Activated CD4-positive, alpha-beta T cell treated with anti-CD3 and anti-CD28 coated beads for 36 hours (primary cell): ENCODE data around the gene CCDC116. TPM values are rescaled to one million over a fixed set of nuclear protein-coding genes. Genes with fewer than 3 reads are reported as not detected.

ENCODE experiments used
- ATAC-seq: fragments of 200-7000 bp; cut with Tn5 transposase; one replicate; pipeline ENCODE4 v1.10.0; 2021; ENCODE audit warnings: mild to moderate bottlenecking, moderate library complexity
- CTCF ChIA-PET: fragments of 350-600 bp; sonication (Branson Sonifier 250); formaldehyde crosslinking; loops from one replicate; lab custom pipeline; 2021; ENCODE audit warnings: antibody characterized with exemption; lab: Charles Lee
- POLR2A ChIA-PET: fragments of 350-600 bp; sonication (Branson Sonifier 250); formaldehyde crosslinking; loops from one replicate; lab custom pipeline; 2021; ENCODE audit warnings: antibody characterized with exemption, inconsistent platforms; lab: Charles Lee
- DNase-seq: peaks from one replicate; pipeline ENCODE4 v3.0.0-alpha.2; 2020
- H3K27ac Mint-ChIP-seq: one replicate; pipeline ENCODE4 v1.8.0; 2021; ENCODE audit warnings: mixed read lengths
- H3K27me3 Mint-ChIP-seq: one replicate; pipeline ENCODE4 v1.8.0; 2021; ENCODE audit warnings: mixed read lengths
- H3K36me3 Mint-ChIP-seq: one replicate; pipeline ENCODE4 v1.8.0; 2021; ENCODE audit warnings: low read depth, mixed read lengths
- H3K4me1 Mint-ChIP-seq: one replicate; pipeline ENCODE4 v1.8.0; 2021; ENCODE audit warnings: mixed read lengths
- H3K4me3 Mint-ChIP-seq: one replicate; pipeline ENCODE4 v1.8.0; 2021; ENCODE audit warnings: mild to moderate bottlenecking, moderate library complexity, mixed read lengths
- H3K9me3 Mint-ChIP-seq: one replicate; pipeline ENCODE4 v1.8.0; 2021; ENCODE audit warnings: low read depth, mixed read lengths
- intact Hi-C, 2 experiments: fragments of 100-400 bp; cut with DNase I in 1 of 2; cut with micrococcal nuclease in 1 of 2; formaldehyde crosslinking; loops; one replicate each; pipeline versions ENCODE4 v1.14.2 to v1.15.1; 2022 to 2024; cut with DNase I, micrococcal nuclease
- microRNA-seq: library from miRNA; unstranded; fragments of <30 nt; microRNA quantifications from one replicate; pipeline ENCODE4 v1.2.0, GENCODE V29; 2021; ENCODE audit warnings: borderline replicate concordance
- total RNA-seq, 2 experiments: library from RNA; stranded (reverse); gene quantifications; one replicate each; pipeline ENCODE4 v1.2.3, GENCODE V29; 2021

Gene CCDC116
- total RNA-seq, 2 experiments from 2014 or later = 0.23 to 0.33 TPM

GRCh38 chr22:21683401-21683811, 50.8 kb downstream of the CCDC116 start:
- H3K4me1 Mint-ChIP-seq = no peaks in the 10 kb centered on the region
- H3K27me3 Mint-ChIP-seq = no peaks in the 10 kb centered on the region
- ATAC-seq (no peak), DNase-seq (no peak)
- no peaks in the 10 kb centered on the region for H3K9me3 Mint-ChIP-seq
- ChIA-PET CTCF (no interaction called here), POLR2A (no interaction called here)
- no peak overlapping the region for H3K4me3 Mint-ChIP-seq
- intact Hi-C loops = no loop called here
- peaks cover 5% of the 10 kb centered on the region for H3K36me3 Mint-ChIP-seq
- H3K27ac Mint-ChIP-seq = no peak overlapping the region

GRCh38 chr22:21684492-21685163, 52.1 kb downstream of the CCDC116 start:
- peaks cover 4% of the 10 kb centered on the region for H3K36me3 Mint-ChIP-seq
- no peak overlapping the region for H3K27ac Mint-ChIP-seq
- peaks cover 2% of the 10 kb centered on the region for H3K4me1 Mint-ChIP-seq
- no peaks in the 10 kb centered on the region for H3K9me3 Mint-ChIP-seq
- ChIA-PET POLR2A (no interaction called here), CTCF (interaction anchor here (0.7 kb wide), 2 partner anchors 23 to 935 kb away, joined by 3 read pairs; no protein-coding TSS in a partner anchor)
- intact Hi-C loops = no loop called here
- ATAC-seq = no peak
- no peaks in the 10 kb centered on the region for H3K27me3 Mint-ChIP-seq
- no peak for DNase-seq
- H3K4me3 Mint-ChIP-seq = no peak overlapping the region

GRCh38 chr22:21685164-21685513, 52.6 kb downstream of the CCDC116 start:
- intact Hi-C loops = no loop called here
- no peak for DNase-seq
- no peaks in the 10 kb centered on the region for H3K27me3 Mint-ChIP-seq
- H3K4me3 Mint-ChIP-seq = no peak overlapping the region
- H3K9me3 Mint-ChIP-seq = no peaks in the 10 kb centered on the region
- H3K27ac Mint-ChIP-seq = no peak overlapping the region
- peaks cover 6% of the 10 kb centered on the region for H3K36me3 Mint-ChIP-seq
- POLR2A ChIA-PET = no interaction called here
- CTCF ChIA-PET = interaction anchor here (0.7 kb wide), 2 partner anchors 22 to 935 kb away, joined by 3 read pairs; no protein-coding TSS in a partner anchor
- ATAC-seq = no peak
- H3K4me1 Mint-ChIP-seq = peaks cover 7% of the 10 kb centered on the region

GRCh38 chr22:21686193-21686608, 53.6 kb downstream of the CCDC116 start:
- no peaks in the 10 kb centered on the region for H3K9me3 Mint-ChIP-seq
- intact Hi-C loops = no loop called here
- DNase-seq (no peak), ATAC-seq (no peak)
- no peak overlapping the region for H3K27ac Mint-ChIP-seq
- no peaks in the 10 kb centered on the region for H3K27me3 Mint-ChIP-seq
- no peak overlapping the region for H3K4me3 Mint-ChIP-seq
- ChIA-PET CTCF (no interaction called here), POLR2A (no interaction called here)
- H3K4me1 Mint-ChIP-seq = peaks cover 15% of the 10 kb centered on the region
- H3K36me3 Mint-ChIP-seq = peaks cover 11% of the 10 kb centered on the region

Small RNA genes within 50 kb of the gene (microRNA-seq; reads per million reads assigned to microRNA genes)
- 1,450 reads per million, percentile 86 among the genes with 10 or more reads in this experiment for gene MIR130B
- 149 reads per million, percentile 69 among the genes with 10 or more reads in this experiment for gene MIR301B

Other genes with a start within 250 kb of the CCDC116 start
- under 1 TPM; 0.35 to 0.41 TPM for gene RIMBP3B, start 249.0 kb upstream of the CCDC116 start, total RNA-seq
- gene HIC2, start 215.4 kb upstream of the CCDC116 start, total RNA-seq = 1 to 10 TPM; 4.1 to 4.2 TPM
- 1 to 10 TPM; 1.0 to 1.1 TPM for gene TMEM191C, start 165.4 kb upstream of the CCDC116 start, total RNA-seq
- gene RIMBP3C, start 81.3 kb upstream of the CCDC116 start, total RNA-seq = under 1 TPM; 0.18 to 0.33 TPM
- gene UBE2L3, start 65.0 kb upstream of the CCDC116 start, total RNA-seq = 10 to 100 TPM; 57.3 to 75.5 TPM
- gene YDJC, start 2.7 kb upstream of the CCDC116 start, total RNA-seq = 10 to 100 TPM; 43.4 to 54.0 TPM
- 10 to 100 TPM; 13.7 to 32.8 TPM for gene SDF2L1, start 9.5 kb downstream of the CCDC116 start, total RNA-seq
- 10 to 100 TPM; 42.8 to 57.7 TPM for gene PPIL2, start 33.3 kb downstream of the CCDC116 start, total RNA-seq
- 1 to 10 TPM; 1.0 to 1.5 TPM for gene YPEL1, start 103.0 kb downstream of the CCDC116 start, total RNA-seq
- 100 to 1,000 TPM in 1 of 2 experiments, 10 to 100 TPM in 1; 91.9 to 108 TPM for gene MAPK1, start 234.9 kb downstream of the CCDC116 start, total RNA-seq